Keratinocyte (primary cell): ENCODE measurements around the gene KIDINS220. TPM values are rescaled to one million over a fixed set of nuclear protein-coding genes. Genes with fewer than 3 reads are reported as not detected.

ENCODE experiments used
- DNase-seq: peaks from one replicate; pipeline ENCODE4 v3.0.0-alpha.2; 2011; ENCODE audit warnings: low read depth, missing footprints, low spot score
- FAIRE-seq: peaks from 2 replicates; lab custom pipeline; 2011; peaks lifted over from hg19 to GRCh38; lab: Jason Lieb, UNC
- H2AFZ ChIP-seq: 2 replicates; pipeline ENCODE4 v1.6.0; 2012; ENCODE audit warnings: low read length, control low read depth, inconsistent platforms; ENCODE audit not compliant: control insufficient read depth
- H3K27ac ChIP-seq: 2 replicates; pipeline ENCODE4 v1.5.1; 2011; ENCODE audit warnings: low read length; ENCODE audit not compliant: control insufficient read depth, insufficient read depth
- H3K27me3 ChIP-seq: 3 replicates; pipeline ENCODE4 v1.6.0; 2011; ENCODE audit warnings: low read length; ENCODE audit not compliant: control insufficient read depth, insufficient read depth; ENCODE audit errors: extremely low read depth
- H3K36me3 ChIP-seq, 2 experiments: 2 replicates in 1 of 2; 3 replicates in 1 of 2; pipeline ENCODE4 v1.5.1; 2011; ENCODE audit warnings: low read length in 2 of 2, mild to moderate bottlenecking in 1 of 2; ENCODE audit not compliant: control insufficient read depth in 2 of 2, insufficient read depth in 2 of 2; ENCODE audit errors: extremely low read depth in 1 of 2
- H3K4me1 ChIP-seq: 3 replicates; pipeline ENCODE4 v1.5.1; 2011; ENCODE audit warnings: low read length; ENCODE audit not compliant: control insufficient read depth, insufficient read depth; ENCODE audit errors: extremely low read depth
- H3K4me2 ChIP-seq: 3 replicates; pipeline ENCODE4 v1.6.0; 2011; ENCODE audit warnings: low read depth, low read length; ENCODE audit not compliant: control insufficient read depth, insufficient read depth; ENCODE audit errors: extremely low read depth
- H3K4me3 ChIP-seq, 3 experiments: fragments of 200-600 bp in 1 of 3; sonication (generic) in 1 of 3; 2 replicates in 2 of 3; 3 replicates in 1 of 3; pipeline ENCODE4 v1.5.1; 2011 to 2016; ENCODE audit warnings: low read length in 3 of 3, mild to moderate bottlenecking in 3 of 3, control low read depth in 2 of 3, inconsistent platforms in 1 of 3, low read depth in 1 of 3, mixed read lengths in 1 of 3, mixed run types in 1 of 3, moderate library complexity in 1 of 3; ENCODE audit not compliant: control insufficient read depth in 2 of 3, insufficient read depth in 2 of 3; ENCODE audit errors: extremely low read depth in 1 of 3
- H3K79me2 ChIP-seq: 2 replicates; pipeline ENCODE4 v1.6.0; 2012; ENCODE audit warnings: low read length; ENCODE audit not compliant: control insufficient read depth, insufficient read depth
- H3K9ac ChIP-seq: 3 replicates; pipeline ENCODE4 v1.6.0; 2011; ENCODE audit warnings: low read length; ENCODE audit not compliant: control insufficient read depth, insufficient read depth; ENCODE audit errors: extremely low read depth
- H3K9me1 ChIP-seq: 3 replicates; pipeline ENCODE4 v1.6.0; 2011; ENCODE audit warnings: low read length; ENCODE audit not compliant: control insufficient read depth, insufficient read depth; ENCODE audit errors: extremely low read depth
- H3K9me3 ChIP-seq: 2 replicates; pipeline ENCODE4 v1.5.1; 2012; ENCODE audit warnings: low read depth, low read length; ENCODE audit not compliant: control insufficient read depth
- H4K20me1 ChIP-seq: 3 replicates; pipeline ENCODE4 v1.6.0; 2011; ENCODE audit warnings: low read length; ENCODE audit not compliant: control insufficient read depth, insufficient read depth; ENCODE audit errors: extremely low read depth
- EZH2 ChIP-seq: IDR thresholded peaks from one replicate; pipeline ENCODE4 v1.6.1; 2012; ENCODE audit warnings: inconsistent platforms, mild to moderate bottlenecking, low read length, moderate library complexity
- dilution Hi-C: fragments of 300-500 bp; cut with MboI; formaldehyde crosslinking; loops from one replicate; pipeline ENCODE4 v1.7.0; 2020; ENCODE audit warnings: low sequenced_read_pairs; ENCODE audit not compliant: extremely low pct_ligation_motif_present
- polyA plus RNA-seq, 5 experiments: library from polyadenylated mRNA; depleted of rRNA in 3 of 5; stranded (reverse) in 3 of 5; stranded (forward) in 1 of 5; unstranded in 1 of 5; fragments of >200 nt; gene quantifications; 1 replicate in 1 of 5; 2 replicates in 3 of 5; 3 replicates in 1 of 5; pipeline versions ENCODE4 v1.2.1 to v1.2.3, GENCODE V29; 2011 to 2012; ENCODE audit warnings: missing spikeins in 2 of 5, low read depth in 1 of 5, low replicate concordance in 1 of 5
- TF ChIP-seq, protein P1 (sequence below), 3 experiments: IDR thresholded peaks in 1 of 3; conservative IDR thresholded peaks in 1 of 3; optimal IDR thresholded peaks in 1 of 3; 2 replicates in 2 of 3; 3 replicates in 1 of 3; pipeline versions ENCODE3 to v1.5.1; 2011; ENCODE audit warnings: low read length in 3 of 3, mild to moderate bottlenecking in 3 of 3, moderate library complexity in 2 of 3, control low read depth in 1 of 3, inconsistent platforms in 1 of 3; ENCODE audit not compliant: insufficient read depth in 2 of 3; ENCODE audit errors: extremely low read depth in 1 of 3

Gene KIDINS220
- polyA plus RNA-seq, 1 donor (not counting 4 experiments of a cell fraction or from before 2014, with no cell fraction given): 28.8 TPM

GRCh38 chr2:8806885-8807704 lies 30.3 kb downstream of the KIDINS220 start:
- Histone ChIP-seq H2AFZ (no peak overlapping the region), H3K9ac (no peak overlapping the region), H3K27me3 (no peaks in the 10 kb centered on the region), H3K4me1 (peaks cover 8% of the 10 kb centered on the region), H3K9me1 (no peaks in the 10 kb centered on the region), H3K4me2 (no peak overlapping the region), H3K27ac (no peak overlapping the region), H4K20me1 (no peaks in the 10 kb centered on the region), H3K79me2 (no peaks in the 10 kb centered on the region), H3K9me3 (no peaks in the 10 kb centered on the region), H3K36me3 (peaks cover 6 to 8% of the 10 kb centered on the region in 2 experiments), H3K4me3 (no peak overlapping the region)
- TF ChIP-seq, protein P1, sequence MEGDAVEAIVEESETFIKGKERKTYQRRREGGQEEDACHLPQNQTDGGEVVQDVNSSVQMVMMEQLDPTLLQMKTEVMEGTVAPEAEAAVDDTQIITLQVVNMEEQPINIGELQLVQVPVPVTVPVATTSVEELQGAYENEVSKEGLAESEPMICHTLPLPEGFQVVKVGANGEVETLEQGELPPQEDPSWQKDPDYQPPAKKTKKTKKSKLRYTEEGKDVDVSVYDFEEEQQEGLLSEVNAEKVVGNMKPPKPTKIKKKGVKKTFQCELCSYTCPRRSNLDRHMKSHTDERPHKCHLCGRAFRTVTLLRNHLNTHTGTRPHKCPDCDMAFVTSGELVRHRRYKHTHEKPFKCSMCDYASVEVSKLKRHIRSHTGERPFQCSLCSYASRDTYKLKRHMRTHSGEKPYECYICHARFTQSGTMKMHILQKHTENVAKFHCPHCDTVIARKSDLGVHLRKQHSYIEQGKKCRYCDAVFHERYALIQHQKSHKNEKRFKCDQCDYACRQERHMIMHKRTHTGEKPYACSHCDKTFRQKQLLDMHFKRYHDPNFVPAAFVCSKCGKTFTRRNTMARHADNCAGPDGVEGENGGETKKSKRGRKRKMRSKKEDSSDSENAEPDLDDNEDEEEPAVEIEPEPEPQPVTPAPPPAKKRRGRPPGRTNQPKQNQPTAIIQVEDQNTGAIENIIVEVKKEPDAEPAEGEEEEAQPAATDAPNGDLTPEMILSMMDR (optimal IDR thresholded peaks at IDR 0.05 in 1 of 3, IDR thresholded peaks at IDR 0.05 in 1 of 3, conservative IDR thresholded peaks at IDR 0.05 in 1 of 3; ENCODE audit: extremely low read depth in 1 of 3, insufficient read depth in 2 of 3, low read length in 3 of 3): no peak
- TF ChIP-seq EZH2: no peak
- DNase-seq (no peak), FAIRE-seq (no peak)
- dilution Hi-C loops: no loop called here

DNA sequence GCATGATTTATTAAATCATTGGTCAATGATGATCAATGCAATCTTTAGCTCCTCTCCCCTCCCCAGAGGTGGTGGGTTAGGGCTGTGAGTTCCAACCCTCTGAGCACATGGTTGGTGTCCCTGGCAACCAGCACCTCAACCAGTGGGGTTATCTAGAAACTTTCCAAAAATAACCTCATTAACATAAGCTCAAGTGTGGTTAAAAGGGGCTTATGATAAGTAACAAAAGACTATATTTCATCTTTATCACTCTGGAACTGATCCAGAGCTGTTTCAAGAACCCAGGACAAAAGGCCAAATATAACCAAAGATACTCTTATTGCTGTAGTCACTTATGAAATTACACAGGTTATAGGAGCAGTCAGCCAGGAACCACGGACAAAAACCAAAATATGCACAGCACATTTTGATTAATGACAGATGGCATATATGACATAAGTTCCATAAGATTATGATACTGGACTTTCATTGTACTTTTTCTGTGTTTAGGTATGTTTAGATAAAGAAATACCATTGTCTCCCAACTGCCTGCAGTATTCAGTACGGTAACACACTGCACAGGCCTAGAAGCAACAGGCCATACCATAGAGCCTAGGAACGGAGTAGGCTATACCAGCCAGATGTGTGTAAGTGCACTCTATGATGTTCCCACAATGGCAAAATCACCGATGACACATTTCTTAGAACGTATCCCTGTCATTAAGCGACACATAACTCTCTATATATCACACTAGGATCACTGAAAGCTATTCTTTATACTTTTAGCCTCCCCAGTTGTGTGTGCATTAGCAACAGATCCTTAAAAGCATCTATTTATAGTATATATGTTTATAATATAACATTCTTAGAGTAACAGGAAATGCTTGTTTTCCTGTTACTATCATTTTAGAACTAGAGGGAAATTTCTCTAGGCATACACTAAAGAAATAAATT lies 31.9 kb downstream of the KIDINS220 start:
- TF ChIP-seq, protein P1 (optimal IDR thresholded peaks at IDR 0.05 in 1 of 3, IDR thresholded peaks at IDR 0.05 in 1 of 3, conservative IDR thresholded peaks at IDR 0.05 in 1 of 3; ENCODE audit: extremely low read depth in 1 of 3, insufficient read depth in 2 of 3, low read length in 3 of 3): no peak
- TF ChIP-seq EZH2: no peak
- Histone ChIP-seq H3K9me3 (no peaks in the 10 kb centered on the region), H3K4me1 (peaks cover 8% of the 10 kb centered on the region), H3K4me3 (no peak overlapping the region), H3K4me2 (no peak overlapping the region), H3K27me3 (no peaks in the 10 kb centered on the region), H4K20me1 (no peaks in the 10 kb centered on the region), H2AFZ (no peak overlapping the region), H3K79me2 (no peaks in the 10 kb centered on the region), H3K9ac (no peak overlapping the region), H3K9me1 (no peaks in the 10 kb centered on the region), H3K36me3 (peaks cover 7 to 8% of the 10 kb centered on the region in 2 experiments), H3K27ac (no peak overlapping the region)
- dilution Hi-C loops: no loop called here
- FAIRE-seq (no peak), DNase-seq (no peak)
